ENCODE data around the gene C4orf50.

- no peak for TF ChIP-seq CTCF (IDR thresholded peaks at IDR 0.05)
- TF ChIP-seq POLR2A (IDR thresholded peaks at IDR 0.05) = no peak
- no peak for TF ChIP-seq POLR2AphosphoS5 (IDR thresholded peaks at IDR 0.05)
Observed at GRCh38 chr4:6046526-6047129, 28.4 kb upstream of the C4orf50 start.
